GM19025 (cell line): ENCODE data around the gene CALCOCO1.
"Not testable (repeated sequence)": the region's sequence is repeated elsewhere in the genome, so short reads cannot be mapped to it uniquely, and the experiment has no call there.

Source experiments
- ATAC-seq: cut with Tn5 transposase; IDR thresholded peaks from one replicate; pipeline ENCODE4 v1.9.1; 2021; ENCODE audit warnings: mild to moderate bottlenecking, low read depth, moderate library complexity; ENCODE audit not compliant: unreplicated experiment

Gene CALCOCO1, protein sequence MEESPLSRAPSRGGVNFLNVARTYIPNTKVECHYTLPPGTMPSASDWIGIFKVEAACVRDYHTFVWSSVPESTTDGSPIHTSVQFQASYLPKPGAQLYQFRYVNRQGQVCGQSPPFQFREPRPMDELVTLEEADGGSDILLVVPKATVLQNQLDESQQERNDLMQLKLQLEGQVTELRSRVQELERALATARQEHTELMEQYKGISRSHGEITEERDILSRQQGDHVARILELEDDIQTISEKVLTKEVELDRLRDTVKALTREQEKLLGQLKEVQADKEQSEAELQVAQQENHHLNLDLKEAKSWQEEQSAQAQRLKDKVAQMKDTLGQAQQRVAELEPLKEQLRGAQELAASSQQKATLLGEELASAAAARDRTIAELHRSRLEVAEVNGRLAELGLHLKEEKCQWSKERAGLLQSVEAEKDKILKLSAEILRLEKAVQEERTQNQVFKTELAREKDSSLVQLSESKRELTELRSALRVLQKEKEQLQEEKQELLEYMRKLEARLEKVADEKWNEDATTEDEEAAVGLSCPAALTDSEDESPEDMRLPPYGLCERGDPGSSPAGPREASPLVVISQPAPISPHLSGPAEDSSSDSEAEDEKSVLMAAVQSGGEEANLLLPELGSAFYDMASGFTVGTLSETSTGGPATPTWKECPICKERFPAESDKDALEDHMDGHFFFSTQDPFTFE

GRCh38 chr12:53727310-53728041, at the start of gene CALCOCO1:
CALCOCO1 (minus strand) TSS chr12:53727452; CDS start chr12:53725242, 2,210 bp downstream.
- ATAC-seq, result peak; percentile 98

DNA sequence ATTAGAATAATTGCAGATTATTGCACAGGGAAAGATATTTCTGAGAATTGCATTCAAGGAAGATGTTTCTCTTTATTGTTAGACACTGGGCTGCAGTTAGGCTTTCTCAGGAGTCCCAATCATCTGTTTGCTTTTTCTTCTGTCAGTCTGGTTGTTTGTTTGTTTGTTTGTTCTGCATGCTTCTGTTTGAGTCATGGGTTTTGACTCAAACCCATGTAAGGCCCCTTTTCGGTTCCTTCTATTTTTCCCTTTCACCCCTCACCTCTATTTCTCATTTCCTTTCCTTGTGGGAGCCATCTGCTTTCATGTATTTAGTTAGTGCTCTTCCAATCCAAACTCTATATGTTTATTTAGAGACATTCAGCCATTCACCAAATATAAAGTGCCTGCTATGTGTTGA, 49.6 kb upstream of the CALCOCO1 start:
- ATAC-seq, result no peak

DNA sequence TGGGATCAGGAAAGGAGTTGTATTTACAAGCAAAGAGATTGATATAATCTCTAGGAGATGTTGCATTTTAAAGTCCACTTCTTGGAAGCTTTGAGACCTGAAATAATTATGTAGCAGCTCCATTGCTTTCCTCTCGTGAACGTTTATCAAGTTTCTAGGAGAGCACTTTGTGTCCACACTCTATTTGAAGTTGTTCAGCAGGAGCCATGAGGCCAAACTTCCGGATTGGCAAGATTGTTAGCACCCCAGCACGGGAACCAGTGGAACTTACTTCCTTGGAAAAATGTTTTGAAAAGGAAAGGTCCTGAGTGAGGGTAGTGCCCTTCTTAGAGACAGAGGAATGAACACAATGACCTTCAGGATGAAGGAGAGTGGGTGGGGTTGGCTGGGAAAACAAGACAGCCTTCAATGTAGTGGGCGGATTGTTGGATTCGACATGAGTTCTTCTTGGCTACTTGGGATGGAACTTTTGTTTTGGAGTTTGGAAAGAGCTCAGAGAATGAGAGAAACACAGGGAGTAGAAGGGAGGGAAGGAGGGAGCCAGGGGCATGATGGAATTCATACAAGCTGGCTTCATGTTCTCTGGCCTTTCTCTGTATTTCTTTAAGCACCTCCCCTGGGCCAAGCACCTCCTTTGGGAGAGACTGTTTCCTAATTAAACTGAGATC, 48.4 kb upstream of the CALCOCO1 start:
- no peak for ATAC-seq

DNA sequence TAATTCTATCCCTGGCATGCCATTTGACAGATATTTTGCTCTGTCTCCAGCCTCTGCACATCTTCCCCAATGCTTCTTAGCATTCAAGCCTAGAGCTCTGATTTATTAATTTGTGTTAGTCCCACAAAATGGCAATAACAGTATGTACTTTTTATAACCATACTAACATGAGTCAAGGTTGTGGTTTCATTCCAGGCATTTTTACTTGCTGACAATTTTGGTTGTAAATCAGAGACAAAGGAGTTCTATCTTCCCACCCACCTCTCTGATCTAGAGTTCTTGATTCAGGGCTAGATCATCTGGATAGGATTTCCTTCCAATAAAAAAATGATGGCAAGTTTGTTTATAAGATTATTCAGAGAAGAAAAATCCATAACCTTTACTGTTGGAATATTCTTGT, 43.0 kb upstream of the CALCOCO1 start:
- ATAC-seq, result no peak

GRCh38 chr12:53768976-53769375, 41.7 kb upstream of the CALCOCO1 start:
- no peak for ATAC-seq

GRCh38 chr12:53766881-53767280, 39.6 kb upstream of the CALCOCO1 start:
- ATAC-seq, result no peak

- no peak for ATAC-seq
These were observed 38.6 kb upstream of the CALCOCO1 start for GRCh38 chr12:53765891-53766290.

DNA sequence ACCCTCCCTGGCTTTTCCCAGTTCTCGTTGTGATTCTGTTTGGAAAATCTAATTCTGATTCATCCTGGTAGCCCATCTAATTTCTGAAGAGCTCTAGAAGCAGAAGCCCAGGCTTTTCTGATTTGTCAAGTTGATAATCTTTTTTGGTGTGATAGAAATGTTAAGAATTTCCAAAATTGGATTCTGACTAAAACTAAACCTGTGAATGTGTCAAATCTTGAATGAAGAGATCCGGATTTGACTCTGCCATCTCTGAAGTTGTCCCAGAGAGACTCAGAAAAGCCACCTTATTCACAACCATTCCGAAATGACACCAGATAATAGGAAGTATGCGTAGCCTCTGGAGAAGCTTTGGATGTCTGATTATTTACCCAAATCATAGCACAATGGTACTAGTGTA, 37.4 kb upstream of the CALCOCO1 start:
- ATAC-seq, result no peak

DNA sequence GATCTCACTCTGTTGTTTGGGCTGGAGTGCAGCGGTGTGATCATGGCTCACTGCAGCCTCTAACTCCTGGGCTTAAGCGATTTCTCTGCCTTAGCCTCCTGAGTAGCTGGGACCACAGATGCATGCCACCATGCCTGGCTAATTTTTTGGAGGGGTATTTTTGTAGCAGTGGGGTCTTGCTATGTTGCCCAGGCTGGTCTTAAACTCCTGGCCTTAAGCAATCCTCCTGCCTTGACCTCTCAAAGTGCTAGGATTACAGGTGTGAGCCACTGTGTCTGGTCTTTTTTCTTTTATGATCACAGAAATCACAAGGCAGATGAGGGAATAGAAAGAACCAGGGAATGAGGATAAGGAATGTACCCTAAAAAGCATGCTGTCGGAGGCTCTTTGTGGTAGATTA, 35.5 kb upstream of the CALCOCO1 start:
- not testable (repeated sequence) for ATAC-seq

DNA sequence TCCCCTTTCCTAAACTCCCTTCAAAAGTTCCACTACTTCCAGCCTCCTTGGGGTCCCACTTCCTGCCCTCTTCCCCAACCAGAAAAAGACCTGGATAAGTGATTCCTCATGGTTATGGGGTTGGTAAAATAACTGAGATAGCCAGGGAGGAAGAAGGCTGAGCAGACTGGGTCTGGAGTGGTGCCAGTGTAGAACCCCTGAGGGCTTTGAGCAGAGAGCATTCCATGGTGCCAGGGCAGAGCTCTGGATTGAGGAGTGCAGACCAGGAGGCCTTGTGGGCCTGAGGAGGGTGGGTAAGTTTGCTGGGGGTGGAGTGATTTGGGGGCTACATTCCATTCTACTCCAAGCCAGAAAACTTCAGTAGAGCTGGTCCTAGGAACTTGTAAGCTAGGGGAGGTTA, 34.1 kb upstream of the CALCOCO1 start:
- no peak for ATAC-seq

DNA sequence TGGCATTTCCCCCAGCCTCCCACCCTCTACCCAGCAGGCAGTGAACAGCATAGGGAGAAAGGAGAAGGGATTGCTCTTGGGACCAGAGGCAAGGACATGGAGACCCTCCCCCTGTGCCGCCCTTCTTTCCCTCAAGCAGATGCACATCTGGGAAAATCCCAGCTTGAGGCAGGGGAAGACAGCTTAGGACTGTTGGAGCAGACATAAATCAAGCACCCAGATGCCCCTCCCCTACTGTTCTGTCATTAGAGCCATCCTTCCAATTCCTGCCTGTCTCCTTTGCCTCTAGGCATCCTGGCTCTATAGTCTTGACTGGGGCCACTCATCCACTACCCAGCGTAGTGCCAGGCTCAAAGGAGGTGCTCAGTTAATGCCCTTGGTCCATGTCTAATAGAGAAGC, 32.0 kb upstream of the CALCOCO1 start:
- no peak for ATAC-seq

GRCh38 chr12:53758730-53759103, 31.5 kb upstream of the CALCOCO1 start:
- no peak for ATAC-seq

DNA sequence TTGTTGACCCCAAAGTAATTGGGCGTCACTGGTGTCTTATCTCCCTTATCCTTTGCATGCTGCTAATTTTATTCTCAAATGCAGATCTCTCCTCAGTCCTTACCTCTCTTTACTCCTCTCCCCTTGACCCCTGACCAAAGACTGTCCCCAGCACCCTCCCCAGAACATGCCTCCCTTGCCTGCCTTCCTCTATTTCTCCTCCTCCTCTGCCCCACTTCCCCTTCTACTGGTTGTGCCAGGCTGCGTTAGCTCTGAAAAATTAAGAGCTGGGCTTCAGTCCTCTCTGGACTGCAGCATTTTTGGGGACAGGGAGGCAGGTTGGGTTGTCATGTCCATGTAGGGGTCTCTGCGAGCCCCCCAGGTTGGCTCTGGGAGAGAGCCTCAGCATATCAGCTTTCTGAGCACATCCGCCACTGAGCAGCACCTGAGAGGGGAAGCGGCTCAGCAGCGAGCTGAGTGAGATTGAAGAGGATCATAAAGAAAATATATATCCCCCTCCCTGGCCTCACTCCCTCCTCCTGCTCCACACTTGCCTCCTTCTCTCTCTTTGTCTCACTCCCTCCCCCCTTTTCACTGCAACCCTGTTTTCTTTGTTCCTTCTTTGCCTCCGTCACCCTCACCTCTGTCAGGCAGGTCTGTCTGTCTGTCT, 31.0 kb upstream of the CALCOCO1 start:
- ATAC-seq, result no peak

DNA sequence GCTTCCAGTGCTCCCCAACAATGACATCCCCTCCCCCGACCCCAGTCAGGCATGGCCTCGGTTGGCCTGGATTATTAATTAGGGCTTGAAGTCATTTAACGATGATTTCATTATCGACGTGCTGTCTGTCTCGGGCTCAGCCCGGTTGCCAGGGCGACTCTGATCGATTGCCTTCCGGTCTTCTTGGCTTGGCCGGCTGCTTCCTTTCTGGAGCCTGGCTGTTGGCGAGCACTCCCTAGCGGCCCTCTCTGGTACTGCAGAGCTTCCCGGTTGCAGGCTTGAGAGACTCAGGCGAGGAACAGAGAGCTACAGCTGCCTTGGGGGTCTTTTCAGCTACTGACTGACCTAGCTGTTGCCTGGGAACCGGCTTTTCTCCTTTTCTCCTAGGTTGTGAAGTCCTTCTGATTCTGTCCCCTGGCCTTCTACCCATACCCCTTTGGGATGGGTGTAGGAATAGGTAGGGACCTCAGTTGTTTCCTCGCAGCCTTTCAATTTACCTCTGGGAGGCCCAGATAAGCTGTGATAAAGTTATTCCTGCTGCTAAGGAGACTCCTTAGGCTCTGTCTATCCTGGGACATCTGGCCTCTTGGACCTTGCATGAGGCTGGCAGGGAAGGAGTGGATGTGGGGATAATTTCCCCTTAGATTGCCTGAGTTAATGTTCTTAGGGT, 30.0 kb upstream of the CALCOCO1 start:
- ATAC-seq, result no peak

- ATAC-seq, result no peak
These were observed 29.2 kb upstream of the CALCOCO1 start for GRCh38 chr12:53756300-53757100.

- ATAC-seq, result no peak
These were observed 28.6 kb upstream of the CALCOCO1 start for GRCh38 chr12:53755893-53756292.

DNA sequence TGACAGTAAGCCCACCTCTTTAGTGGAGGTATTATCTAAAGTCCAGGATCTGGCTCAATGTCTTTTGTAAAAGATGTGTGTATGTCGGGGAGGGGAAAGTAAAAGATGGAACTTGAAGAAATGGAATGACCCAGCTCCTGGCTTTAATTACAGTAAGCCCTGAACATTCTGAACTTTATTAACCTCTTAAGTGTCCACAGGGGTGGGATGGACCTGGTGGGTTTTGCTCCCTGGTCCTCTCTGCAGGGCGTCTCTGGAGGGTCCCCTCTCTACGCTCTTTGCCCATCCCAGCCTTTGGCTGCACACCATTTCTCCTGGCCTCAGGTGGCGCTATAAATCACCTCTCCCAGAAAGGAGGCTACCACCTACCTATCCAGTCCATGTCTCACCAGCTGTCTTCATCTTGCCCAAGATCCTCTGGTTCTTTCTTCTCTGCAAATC, 28.2 kb upstream of the CALCOCO1 start:
- ATAC-seq, result no peak

GRCh38 chr12:53754633-53755264, 27.5 kb upstream of the CALCOCO1 start:
- ATAC-seq, result no peak
